GM18502 (cell line): Measurements from ENCODE around the gene MMS19.
"Not testable (repeated sequence)": the region's sequence is repeated elsewhere in the genome, so short reads cannot be mapped to it uniquely, and the experiment has no call there.

Experiments used
- ATAC-seq: cut with Tn5 transposase; IDR thresholded peaks from one replicate; pipeline ENCODE4 v1.9.1; 2021; ENCODE audit warnings: mild to moderate bottlenecking; ENCODE audit not compliant: unreplicated experiment, poor library complexity

Gene MMS19

GRCh38 chr10:97434557-97434956, 63.7 kb downstream of the MMS19 start:
- no peak for ATAC-seq

- no peak for ATAC-seq
These were observed 64.2 kb downstream of the MMS19 start for GRCh38 chr10:97434055-97434454.

GRCh38 chr10:97428572-97428981, 69.6 kb downstream of the MMS19 start:
- ATAC-seq, result no peak

GRCh38 chr10:97427571-97428179, 70.5 kb downstream of the MMS19 start:
- no peak for ATAC-seq

- ATAC-seq, result no peak
These were observed 71.2 kb downstream of the MMS19 start for GRCh38 chr10:97426776-97427570.

GRCh38 chr10:97425964-97426775, 72.1 kb downstream of the MMS19 start, which contains the start of gene PGAM1:
Gene PGAM1, plus strand, starts transcription at chr10:97426191. Its CDS starts 117 bp downstream, at chr10:97426308.
- peak; percentile 81 for ATAC-seq

GRCh38 chr10:97423757-97424098, 74.5 kb downstream of the MMS19 start:
- ATAC-seq, result not testable (repeated sequence)

- ATAC-seq, result no peak
These were observed 81.7 kb downstream of the MMS19 start for GRCh38 chr10:97416565-97416964.

GRCh38 chr10:97412891-97413304, 85.3 kb downstream of the MMS19 start:
- ATAC-seq, result no peak

GRCh38 chr10:97411406-97411805, 86.8 kb downstream of the MMS19 start:
- no peak for ATAC-seq

- ATAC-seq, result no peak
These were observed 89.7 kb downstream of the MMS19 start for GRCh38 chr10:97408496-97408992.
